Activated CD4-positive, alpha-beta T cell treated with anti-CD3 and anti-CD28 coated beads for 1 hour (primary cell): Measurements from ENCODE around the gene QSER1.
"Not testable (repeated sequence)": the region's sequence is repeated elsewhere in the genome, so short reads cannot be mapped to it uniquely, and the experiment has no call there.

Experiments
- DNase-seq: peaks from one replicate; pipeline ENCODE4 v3.0.0-alpha.2; 2020

The QSER1 gene

GRCh38 chr11:32891657-32892354 is 805 bp upstream of the QSER1 start:
- DNase-seq: no peak

GRCh38 chr11:32893093-32893342 is 407 bp downstream of the QSER1 start:
- no peak for DNase-seq

- peak; percentile 26 for DNase-seq
Observed at GRCh38 chr11:32893343-32894148, 935 bp downstream of the QSER1 start.

- no peak for DNase-seq
Observed at GRCh38 chr11:32894149-32894827, 1.7 kb downstream of the QSER1 start.

- no peak for DNase-seq
Observed at GRCh38 chr11:32894921-32895320, 2.3 kb downstream of the QSER1 start.

- DNase-seq: no peak
Observed at GRCh38 chr11:32895471-32895870, 2.9 kb downstream of the QSER1 start.

- no peak for DNase-seq
Observed at GRCh38 chr11:32897103-32897502, 4.5 kb downstream of the QSER1 start.

GRCh38 chr11:32899438-32899837 is 6.8 kb downstream of the QSER1 start:
- DNase-seq: no peak

GRCh38 chr11:32902089-32902665 is 9.6 kb downstream of the QSER1 start:
- DNase-seq: no peak

- no peak for DNase-seq
Observed at GRCh38 chr11:32905028-32905667, 12.5 kb downstream of the QSER1 start.

GRCh38 chr11:32908619-32909018 is 16.0 kb downstream of the QSER1 start:
- no peak for DNase-seq

- no peak for DNase-seq
Observed at GRCh38 chr11:32911413-32911812, 18.8 kb downstream of the QSER1 start.

- DNase-seq: no peak
Observed at GRCh38 chr11:32913445-32913844, 20.8 kb downstream of the QSER1 start.

GRCh38 chr11:32916361-32916760 is 23.8 kb downstream of the QSER1 start:
- DNase-seq: no peak

GRCh38 chr11:32916994-32917393 is 24.4 kb downstream of the QSER1 start:
- no peak for DNase-seq

- DNase-seq: no peak
Observed at GRCh38 chr11:32918427-32918826, 25.8 kb downstream of the QSER1 start.

- no peak for DNase-seq
Observed at GRCh38 chr11:32919338-32919737, 26.7 kb downstream of the QSER1 start.

- no peak for DNase-seq
Observed at GRCh38 chr11:32920570-32920969, 28.0 kb downstream of the QSER1 start.

GRCh38 chr11:32921204-32921603 is 28.6 kb downstream of the QSER1 start:
- no peak for DNase-seq

- no peak for DNase-seq
Observed at GRCh38 chr11:32931606-32932005, 39.0 kb downstream of the QSER1 start.

GRCh38 chr11:32932196-32932595 is 39.6 kb downstream of the QSER1 start:
- no peak for DNase-seq

GRCh38 chr11:32935462-32936029 is 42.9 kb downstream of the QSER1 start:
- DNase-seq: no peak

- DNase-seq: not testable (repeated sequence)
Observed at GRCh38 chr11:32936178-32936577, 43.6 kb downstream of the QSER1 start.
